ENCODE measurements around the gene HNRNPC. TPM values are rescaled to one million over a fixed set of nuclear protein-coding genes. Genes with fewer than 3 reads are reported as not detected.

The HNRNPC gene
- total RNA-seq, 1 experiment from 2014 or later = 843 TPM

DNA sequence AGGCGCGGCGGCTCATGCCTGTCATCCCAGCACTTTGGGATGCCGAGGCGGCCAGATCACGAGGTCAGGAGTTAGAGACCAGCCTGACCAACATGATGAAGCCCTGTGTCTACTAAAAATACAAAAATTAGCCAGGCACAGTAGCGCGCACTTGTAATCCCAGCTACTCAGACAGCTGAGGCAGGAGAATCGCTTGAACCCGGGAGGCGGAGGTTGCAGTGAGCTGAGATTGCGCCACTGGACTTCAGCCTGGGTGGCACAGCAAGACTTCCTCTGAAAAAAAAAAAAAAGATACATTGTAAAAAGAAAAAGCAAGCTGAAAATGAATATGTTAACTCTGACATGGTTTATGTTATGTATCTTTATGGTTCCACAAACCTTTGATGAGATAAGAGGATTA is 44.3 kb upstream of the HNRNPC start:
- ChIA-PET CTCF (interaction anchor here (0.7 kb wide), 1 partner anchor 13 kb away, joined by 3 read pairs; no protein-coding TSS in a partner anchor), POLR2A (interaction anchor here (0.7 to 1.2 kb wide), 3 partner anchors 35 to 63 kb away, joined by 3 to 4 read pairs (median 4); no protein-coding TSS in a partner anchor)
- ATAC-seq = no peak

DNA sequence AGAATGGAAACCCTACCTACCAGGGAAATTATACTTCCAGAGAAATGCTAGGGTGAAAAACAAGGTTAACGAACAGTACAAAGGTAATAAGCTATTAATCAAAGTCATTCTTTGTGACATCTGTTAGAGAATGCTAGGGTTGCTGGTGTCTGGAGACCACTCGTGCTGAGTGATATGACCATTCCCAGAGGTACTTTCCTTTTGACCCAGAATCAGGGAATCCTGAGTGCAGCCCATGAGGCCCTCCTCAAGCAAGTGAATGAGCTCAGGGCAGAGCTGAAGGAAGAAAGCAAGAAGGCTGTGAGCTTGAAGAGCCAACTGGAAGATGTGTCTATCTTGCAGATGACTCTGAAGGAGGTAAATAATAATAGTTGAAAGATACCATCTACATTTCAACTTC is 42.4 kb upstream of the HNRNPC start:
- no peak for ATAC-seq
- H3K9ac ChIP-seq (ENCODE audit: low read length) = no peak overlapping the region
- H3K79me2 ChIP-seq (ENCODE audit: insufficient read depth, low read length) = no peaks in the 10 kb centered on the region
- H3K27ac ChIP-seq (ENCODE audit: low read depth, low read length) = no peak overlapping the region
- no peak overlapping the region for H2AFZ ChIP-seq (ENCODE audit: low read depth, low read length, poor library complexity, severe bottlenecking)
- ChIA-PET POLR2A (no interaction called here), RAD21 (ENCODE audit: low non-redundant PET in 1 of 2, low total read pairs in 2 of 2, uncharacterized antibody in 2 of 2, unreplicated experiment in 2 of 2) (no interaction called here), CTCF (no interaction called here)
- no peaks in the 10 kb centered on the region; the same call in 1 of the 2 replicates for H3K27me3 ChIP-seq (ENCODE audit: insufficient read depth, low read length)
- BruUV-seq (replicated peaks) = no TSS peak
- no peaks in the 10 kb centered on the region for H4K20me1 ChIP-seq (ENCODE audit: insufficient read depth)
- H3K9me2 ChIP-seq (ENCODE audit: insufficient read depth) = no peaks in the 10 kb centered on the region
- peaks cover 0 to 15% of the 10 kb centered on the region in 2 experiments; a peak in 3 of 4 replicates for H3K4me1 ChIP-seq (ENCODE audit: control insufficient read depth in 1 of 2, insufficient read depth in 2 of 2, low read length in 2 of 2)
- H3K4me3 ChIP-seq (replicated peaks in 1 of 2; ENCODE audit: low read depth in 1 of 2, low read length in 2 of 2) = no peak overlapping the region
- DNase-seq (ENCODE audit: low read depth, low spot score) = no peak
- intact Hi-C loops (cut with micrococcal nuclease) = no loop called here
- no peak overlapping the region for H3K4me2 ChIP-seq (ENCODE audit: low read length)
- H3K9me3 ChIP-seq (ENCODE audit: control insufficient read depth in 1 of 2, insufficient read depth in 1 of 2, low read depth in 1 of 2, low read length in 2 of 2) = no peaks in the 10 kb centered on the region
- H3K36me3 ChIP-seq (ENCODE audit: control insufficient read depth in 1 of 2, insufficient read depth in 2 of 2, low read length in 2 of 2) = no peaks in the 10 kb centered on the region
- TF ChIP-seq, protein P1, sequence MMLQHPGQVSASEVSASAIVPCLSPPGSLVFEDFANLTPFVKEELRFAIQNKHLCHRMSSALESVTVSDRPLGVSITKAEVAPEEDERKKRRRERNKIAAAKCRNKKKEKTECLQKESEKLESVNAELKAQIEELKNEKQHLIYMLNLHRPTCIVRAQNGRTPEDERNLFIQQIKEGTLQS (IDR thresholded peaks at IDR 0.05) = no peak
- TF ChIP-seq ZFX (IDR thresholded peaks at IDR 0.05) (no peak), JUND (IDR thresholded peaks at IDR 0.05) (no peak), YY1 (IDR thresholded peaks at IDR 0.05; ENCODE audit: extremely low read depth, insufficient replicate concordance, low read depth, low read length) (no peak), SIN3A (IDR thresholded peaks at IDR 0.05; ENCODE audit: low read depth) (no peak), ZNF274 (IDR thresholded peaks at IDR 0.05; ENCODE audit: low read depth, low read length) (no peak), RAD21 (IDR thresholded peaks at IDR 0.05; ENCODE audit: low read depth) (no peak), ELF1 (IDR thresholded peaks at IDR 0.05; ENCODE audit: borderline replicate concordance, low read depth) (no peak), SRF (IDR thresholded peaks at IDR 0.05; ENCODE audit: low read depth) (no peak), POLR2A (IDR thresholded peaks at IDR 0.05; ENCODE audit: borderline replicate concordance, extremely low read depth, insufficient read depth, insufficient read length) (no peak), FOSL1 (IDR thresholded peaks at IDR 0.05; ENCODE audit: low read depth) (no peak), EZH2phosphoT487 (IDR thresholded peaks at IDR 0.05; ENCODE audit: borderline replicate concordance) (no peak), EGR1 (IDR thresholded peaks at IDR 0.05; ENCODE audit: low read depth) (no peak), CEBPB (IDR thresholded peaks at IDR 0.05; ENCODE audit: low read depth) (no peak)
- TF ChIP-seq, protein P2, sequence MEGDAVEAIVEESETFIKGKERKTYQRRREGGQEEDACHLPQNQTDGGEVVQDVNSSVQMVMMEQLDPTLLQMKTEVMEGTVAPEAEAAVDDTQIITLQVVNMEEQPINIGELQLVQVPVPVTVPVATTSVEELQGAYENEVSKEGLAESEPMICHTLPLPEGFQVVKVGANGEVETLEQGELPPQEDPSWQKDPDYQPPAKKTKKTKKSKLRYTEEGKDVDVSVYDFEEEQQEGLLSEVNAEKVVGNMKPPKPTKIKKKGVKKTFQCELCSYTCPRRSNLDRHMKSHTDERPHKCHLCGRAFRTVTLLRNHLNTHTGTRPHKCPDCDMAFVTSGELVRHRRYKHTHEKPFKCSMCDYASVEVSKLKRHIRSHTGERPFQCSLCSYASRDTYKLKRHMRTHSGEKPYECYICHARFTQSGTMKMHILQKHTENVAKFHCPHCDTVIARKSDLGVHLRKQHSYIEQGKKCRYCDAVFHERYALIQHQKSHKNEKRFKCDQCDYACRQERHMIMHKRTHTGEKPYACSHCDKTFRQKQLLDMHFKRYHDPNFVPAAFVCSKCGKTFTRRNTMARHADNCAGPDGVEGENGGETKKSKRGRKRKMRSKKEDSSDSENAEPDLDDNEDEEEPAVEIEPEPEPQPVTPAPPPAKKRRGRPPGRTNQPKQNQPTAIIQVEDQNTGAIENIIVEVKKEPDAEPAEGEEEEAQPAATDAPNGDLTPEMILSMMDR (IDR thresholded peaks at IDR 0.05 in 2 of 3, conservative IDR thresholded peaks at IDR 0.05 in 1 of 3; ENCODE audit: borderline replicate concordance in 1 of 3, insufficient read depth in 1 of 3, low read depth in 2 of 3, low read length in 2 of 3) = no peak
- TF ChIP-seq, protein P3, sequence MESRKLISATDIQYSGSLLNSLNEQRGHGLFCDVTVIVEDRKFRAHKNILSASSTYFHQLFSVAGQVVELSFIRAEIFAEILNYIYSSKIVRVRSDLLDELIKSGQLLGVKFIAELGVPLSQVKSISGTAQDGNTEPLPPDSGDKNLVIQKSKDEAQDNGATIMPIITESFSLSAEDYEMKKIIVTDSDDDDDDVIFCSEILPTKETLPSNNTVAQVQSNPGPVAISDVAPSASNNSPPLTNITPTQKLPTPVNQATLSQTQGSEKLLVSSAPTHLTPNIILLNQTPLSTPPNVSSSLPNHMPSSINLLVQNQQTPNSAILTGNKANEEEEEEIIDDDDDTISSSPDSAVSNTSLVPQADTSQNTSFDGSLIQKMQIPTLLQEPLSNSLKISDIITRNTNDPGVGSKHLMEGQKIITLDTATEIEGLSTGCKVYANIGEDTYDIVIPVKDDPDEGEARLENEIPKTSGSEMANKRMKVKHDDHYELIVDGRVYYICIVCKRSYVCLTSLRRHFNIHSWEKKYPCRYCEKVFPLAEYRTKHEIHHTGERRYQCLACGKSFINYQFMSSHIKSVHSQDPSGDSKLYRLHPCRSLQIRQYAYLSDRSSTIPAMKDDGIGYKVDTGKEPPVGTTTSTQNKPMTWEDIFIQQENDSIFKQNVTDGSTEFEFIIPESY (IDR thresholded peaks at IDR 0.05; ENCODE audit: extremely low read depth, insufficient replicate concordance, low read length) = no peak
- TF ChIP-seq, protein P4, sequence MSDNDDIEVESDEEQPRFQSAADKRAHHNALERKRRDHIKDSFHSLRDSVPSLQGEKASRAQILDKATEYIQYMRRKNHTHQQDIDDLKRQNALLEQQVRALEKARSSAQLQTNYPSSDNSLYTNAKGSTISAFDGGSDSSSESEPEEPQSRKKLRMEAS (IDR thresholded peaks at IDR 0.05) = no peak

More for the DNA sequence above, 44.3 kb upstream of the HNRNPC start:
- peaks cover 5% of the 10 kb centered on the region for H3K27me3 ChIP-seq (ENCODE audit: insufficient read depth, low read length)
- no peak for TF ChIP-seq ZFX (IDR thresholded peaks at IDR 0.05)
- TF ChIP-seq, protein P4 (IDR thresholded peaks at IDR 0.05) = no peak
- no peak for DNase-seq (ENCODE audit: low read depth, low spot score)
- no peaks in the 10 kb centered on the region for H3K9me2 ChIP-seq (ENCODE audit: insufficient read depth)
- no peak overlapping the region for H3K27ac ChIP-seq (ENCODE audit: low read depth, low read length)
- H3K9me3 ChIP-seq (ENCODE audit: control insufficient read depth in 1 of 2, insufficient read depth in 1 of 2, low read depth in 1 of 2, low read length in 2 of 2) = no peaks in the 10 kb centered on the region
- no TSS peak for BruUV-seq (replicated peaks)
- no peaks in the 10 kb centered on the region for H4K20me1 ChIP-seq (ENCODE audit: insufficient read depth)
- no peaks in the 10 kb centered on the region for H3K79me2 ChIP-seq (ENCODE audit: insufficient read depth, low read length)
- H3K36me3 ChIP-seq (ENCODE audit: control insufficient read depth in 1 of 2, insufficient read depth in 2 of 2, low read length in 2 of 2) = no peaks in the 10 kb centered on the region
- no peak overlapping the region for H2AFZ ChIP-seq (ENCODE audit: low read depth, low read length, poor library complexity, severe bottlenecking)
- intact Hi-C loops (cut with micrococcal nuclease) = no loop called here
- H3K4me3 ChIP-seq (replicated peaks in 1 of 2; ENCODE audit: low read depth in 1 of 2, low read length in 2 of 2) = no peak overlapping the region
- H3K4me2 ChIP-seq (ENCODE audit: low read length) = no peak overlapping the region
- no peak overlapping the region for H3K9ac ChIP-seq (ENCODE audit: low read length)
- H3K4me1 ChIP-seq (ENCODE audit: control insufficient read depth in 1 of 2, insufficient read depth in 2 of 2, low read length in 2 of 2) = peaks cover 0 to 10% of the 10 kb centered on the region in 2 experiments; a peak in 3 of 4 replicates
- RAD21 ChIA-PET (ENCODE audit: low non-redundant PET in 1 of 2, low total read pairs in 2 of 2, uncharacterized antibody in 2 of 2, unreplicated experiment in 2 of 2) = no interaction called here

Measured in HCT116 (cell line).